SK-N-DZ (cell line): Measurements from ENCODE around the gene CEP162.
"Not testable (repeated sequence)": the region's sequence is repeated elsewhere in the genome, so short reads cannot be mapped to it uniquely, and the experiment has no call there.

ENCODE experiments used
- DNase-seq: peaks from one replicate; pipeline ENCODE4 v3.0.0-alpha.2; 2015; ENCODE audit warnings: low spot score

CEP162 gene

DNA sequence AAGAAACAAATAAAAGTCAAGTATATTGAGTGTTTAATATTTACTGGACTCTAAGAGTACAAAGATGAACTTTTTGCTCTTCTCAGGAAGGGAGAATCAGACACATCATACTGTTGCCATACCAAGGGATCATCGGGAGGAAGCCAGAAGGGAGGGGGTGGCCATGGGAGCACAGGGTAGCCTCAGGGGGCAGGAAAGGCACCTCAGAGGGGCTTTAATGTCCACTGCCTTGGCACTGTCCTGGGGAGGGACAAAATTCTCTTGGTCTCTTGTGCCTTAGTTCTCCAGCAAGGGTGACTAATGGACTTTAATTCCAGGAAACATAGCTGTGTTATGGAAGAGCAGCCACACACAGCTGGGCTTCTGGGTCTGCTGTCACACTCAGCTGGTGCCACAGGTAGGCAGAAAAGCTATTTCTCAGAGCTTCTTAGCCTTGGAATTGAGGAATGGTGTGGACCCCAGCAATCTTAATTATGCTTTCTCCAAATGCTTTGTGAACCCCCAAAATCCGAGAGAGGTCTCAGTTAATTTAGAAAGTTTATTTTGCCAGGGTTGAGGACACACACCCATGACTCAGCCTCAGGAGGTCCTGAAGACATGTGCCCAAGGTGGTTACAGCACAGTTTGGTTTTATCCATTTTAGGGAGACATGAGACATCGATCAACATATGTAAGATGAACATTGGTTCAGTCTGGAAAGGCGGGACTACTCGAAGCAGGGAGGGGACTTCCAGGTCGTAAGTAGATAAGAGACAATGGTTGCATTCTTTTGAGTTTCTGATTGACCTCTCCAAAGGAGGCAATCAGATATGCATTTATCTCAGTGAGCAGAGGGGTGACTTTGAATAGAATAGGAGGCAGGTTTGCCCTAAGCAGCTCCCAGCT, 140.7 kb downstream of the CEP162 start:
- no peak for DNase-seq

DNA sequence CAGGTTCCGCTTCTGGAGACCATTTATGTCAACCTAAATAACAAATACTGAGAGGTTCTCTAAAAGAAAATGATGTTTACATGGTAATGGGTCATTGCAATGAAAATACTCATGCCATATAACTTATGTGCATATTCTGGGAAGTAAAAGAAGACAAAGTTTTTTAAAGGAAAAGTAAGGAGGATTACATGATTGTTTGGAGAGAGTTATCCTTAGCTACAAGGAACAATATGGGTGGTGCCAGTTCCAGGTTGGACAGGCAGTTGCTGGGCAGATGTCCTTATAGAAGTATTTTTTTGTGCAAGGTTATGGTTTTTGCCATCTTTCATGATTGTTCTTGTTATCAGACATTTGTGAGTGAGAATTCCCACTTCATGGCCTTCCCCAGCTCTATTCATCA, 141.4 kb downstream of the CEP162 start:
- no peak for DNase-seq

DNA sequence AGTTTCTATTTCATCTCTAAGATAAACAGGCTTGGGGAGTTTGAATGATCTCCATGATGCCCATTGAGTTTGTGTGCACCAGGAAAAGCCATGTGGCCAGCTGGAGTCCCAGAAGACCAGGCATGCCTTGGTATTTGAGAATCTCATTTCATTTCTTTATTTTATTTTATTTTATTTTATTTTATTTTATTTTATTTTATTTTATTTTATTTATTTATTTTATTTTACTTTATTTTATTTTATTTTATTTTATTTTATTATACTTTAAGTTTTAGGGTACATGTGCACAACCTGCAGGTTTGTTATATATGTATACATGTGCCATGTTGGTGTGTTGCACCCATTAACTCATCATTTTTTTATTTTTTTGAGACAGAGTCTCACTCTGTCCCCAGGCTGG, 142.7 kb downstream of the CEP162 start:
- not testable (repeated sequence) for DNase-seq

DNA sequence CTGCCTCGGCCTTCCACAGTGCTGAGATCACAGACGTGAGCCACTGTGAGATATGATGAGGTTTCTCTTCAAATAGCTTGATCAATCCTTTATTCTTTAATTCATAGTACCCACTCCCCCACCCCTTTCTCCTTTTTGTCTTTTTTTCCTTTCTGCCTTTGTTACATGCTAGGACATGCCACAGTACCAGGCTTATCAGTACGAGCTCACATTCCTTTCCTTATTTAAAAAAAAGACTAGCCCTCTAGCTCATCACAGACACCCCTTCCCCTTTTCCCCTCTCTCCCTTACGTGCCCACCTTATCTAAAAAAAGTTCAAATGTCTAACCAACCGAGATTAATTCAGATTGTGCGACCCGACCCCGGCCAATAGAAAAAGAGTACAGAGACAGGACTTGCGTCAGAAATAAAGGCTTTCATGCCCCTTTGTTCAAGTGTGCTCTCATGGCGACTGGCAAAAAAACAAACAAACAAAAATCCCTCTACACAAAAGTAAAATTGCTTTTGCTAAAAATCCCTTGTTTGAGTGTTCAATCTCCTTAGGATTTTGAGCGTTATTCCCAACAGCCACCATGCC, 144.7 kb downstream of the CEP162 start:
- no peak for DNase-seq

DNA sequence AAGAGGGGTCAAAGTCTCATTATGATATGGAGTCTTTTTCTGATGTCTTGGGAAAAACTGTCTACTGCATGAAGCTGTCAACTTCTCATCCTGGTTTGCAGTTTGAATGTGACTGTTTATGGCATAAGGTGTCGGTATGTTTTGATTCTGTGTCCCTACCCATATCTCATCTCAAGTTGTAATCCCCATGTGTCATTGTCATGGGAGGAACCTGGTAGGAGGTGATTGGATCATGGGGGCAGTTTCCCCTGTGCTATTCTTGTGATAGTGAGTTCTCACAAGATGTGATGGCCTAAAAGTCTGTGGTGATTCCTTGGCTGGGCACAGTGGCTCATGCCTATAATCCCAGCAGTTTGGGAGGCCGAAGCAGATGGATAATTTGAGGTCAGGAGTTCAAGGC, 146.2 kb downstream of the CEP162 start:
- no peak for DNase-seq

DNA sequence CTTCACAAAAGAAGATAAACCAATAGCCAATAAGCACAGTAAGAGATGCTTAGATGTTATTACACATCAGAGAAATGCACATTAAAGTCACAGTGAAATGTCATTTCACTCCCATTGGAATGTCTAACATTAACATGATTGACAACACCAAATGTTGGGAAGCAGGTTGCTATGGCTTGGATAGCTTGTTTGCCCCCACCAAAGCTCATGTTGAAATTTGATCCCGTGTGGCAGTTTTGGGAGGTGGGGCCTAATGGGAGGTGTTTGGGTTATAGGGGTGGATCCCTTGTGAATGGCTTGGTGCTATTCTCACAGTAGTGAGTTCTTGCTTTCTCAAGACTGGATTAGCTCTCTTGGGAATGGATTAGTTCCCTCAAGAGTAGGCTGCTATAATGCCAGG, 149.1 kb downstream of the CEP162 start:
- no peak for DNase-seq

DNA sequence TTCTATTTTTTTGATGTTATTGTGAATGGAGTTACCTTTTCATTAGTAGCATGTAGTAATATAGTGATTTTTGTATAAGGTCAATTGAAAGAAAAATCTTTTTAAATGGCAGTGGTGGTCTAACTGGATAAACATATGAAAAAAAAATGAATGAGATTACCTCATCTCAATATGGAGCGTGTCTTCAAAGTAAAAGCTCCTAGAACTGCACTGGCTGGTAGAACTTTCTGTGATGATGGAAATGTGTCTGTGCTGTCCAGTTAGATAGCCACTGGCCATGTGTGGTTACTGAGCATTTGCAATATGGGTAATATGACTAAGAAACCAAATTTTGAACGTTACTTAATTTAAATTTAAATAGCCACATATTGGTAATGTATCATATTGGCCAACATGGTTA, 149.8 kb downstream of the CEP162 start:
- no peak for DNase-seq

DNA sequence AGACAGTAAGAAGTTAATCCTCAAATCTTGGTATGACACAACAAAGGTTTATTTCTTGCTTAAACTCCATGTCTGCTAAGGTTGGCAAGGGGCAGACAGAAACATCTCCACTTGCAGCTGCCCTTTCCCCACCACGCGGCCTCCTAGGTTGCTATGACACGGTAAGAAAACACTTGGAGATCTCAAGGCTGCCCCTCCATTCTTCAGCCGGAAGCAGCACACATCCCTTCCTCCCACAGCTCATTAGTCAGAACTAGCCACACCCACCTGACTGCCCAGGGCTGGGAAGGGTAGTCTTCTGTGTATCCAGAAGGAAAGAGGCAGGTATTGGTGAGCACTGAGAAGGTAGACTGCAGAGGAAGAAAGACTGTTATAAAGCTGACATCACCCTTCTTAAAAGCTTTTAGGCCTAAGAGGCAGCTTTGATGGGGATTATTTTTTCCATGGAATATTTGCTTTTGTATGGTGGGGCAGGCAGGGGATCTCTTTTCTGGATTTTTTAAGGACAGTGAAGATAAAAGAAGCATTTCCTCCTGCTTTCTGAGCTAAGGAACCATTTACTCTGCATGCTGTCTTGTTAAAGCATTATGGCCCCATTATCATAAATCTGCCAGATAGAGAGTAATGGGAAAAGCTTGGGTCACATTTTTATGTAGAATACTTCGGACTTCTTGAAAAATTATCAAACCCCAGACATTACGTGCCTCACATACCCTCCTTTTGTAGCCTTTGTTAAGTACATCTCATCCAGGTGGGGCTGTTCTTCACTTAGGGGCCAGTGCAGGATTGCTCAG, 152.3 kb downstream of the CEP162 start:
- peak; percentile 22 for DNase-seq
